Fibroblast of lung (primary cell): ENCODE data around the gene TRRAP. TPM values are rescaled to one million over a fixed set of nuclear protein-coding genes. Genes with fewer than 3 reads are reported as not detected.

Experiments used
- DNase-seq, 2 donors: peaks; one replicate each; pipeline versions ENCODE4 v3.0.0 to v3.0.0-alpha.2; 2010; ENCODE audit warnings: low read depth in 2 of 2
- H2AFZ ChIP-seq: 2 replicates; pipeline ENCODE4 v1.5.1; 2012; ENCODE audit warnings: low read length, control low read depth, inconsistent platforms
- H3K27ac ChIP-seq: 2 replicates; pipeline ENCODE4 v1.5.1; 2011; ENCODE audit warnings: low read length, control low read depth; ENCODE audit not compliant: insufficient read depth
- H3K27me3 ChIP-seq: 2 replicates; pipeline ENCODE4 v1.5.1; 2011; ENCODE audit warnings: mild to moderate bottlenecking, low read length; ENCODE audit not compliant: control insufficient read depth, insufficient read depth
- H3K36me3 ChIP-seq: 2 replicates; pipeline ENCODE4 v1.5.1; 2011; ENCODE audit warnings: low read length; ENCODE audit not compliant: control insufficient read depth, insufficient read depth
- H3K4me1 ChIP-seq: 2 replicates; pipeline ENCODE4 v1.5.1; 2011; ENCODE audit warnings: low read length; ENCODE audit not compliant: control insufficient read depth, insufficient read depth; ENCODE audit errors: extremely low read depth
- H3K4me2 ChIP-seq: 2 replicates; pipeline ENCODE4 v1.5.1; 2011; ENCODE audit warnings: low read length, control low read depth; ENCODE audit not compliant: insufficient read depth; ENCODE audit errors: extremely low read depth
- H3K4me3 ChIP-seq, 4 experiments: fragments of 200-600 bp in 1 of 4; sonication (generic) in 1 of 4; replicated peaks in 1 of 4; 2 replicates each; pipeline ENCODE4 v1.5.1; 2011 to 2016; ENCODE audit warnings: low read length in 4 of 4, low read depth in 3 of 4, mild to moderate bottlenecking in 3 of 4, control low read depth in 2 of 4, inconsistent platforms in 1 of 4, mixed read lengths in 1 of 4; ENCODE audit not compliant: insufficient read depth in 1 of 4; ENCODE audit errors: control extremely low read depth in 1 of 4
- H3K79me2 ChIP-seq: 2 replicates; pipeline ENCODE4 v1.5.1; 2012; ENCODE audit warnings: mild to moderate bottlenecking, low read length, inconsistent platforms; ENCODE audit not compliant: control insufficient read depth, insufficient read depth
- H3K9ac ChIP-seq: 2 replicates; pipeline ENCODE4 v1.5.1; 2011; ENCODE audit warnings: mild to moderate bottlenecking, low read length, control low read depth; ENCODE audit not compliant: insufficient read depth
- H3K9me3 ChIP-seq: 2 replicates; pipeline ENCODE4 v1.5.1; 2012; ENCODE audit warnings: low read depth, low read length; ENCODE audit not compliant: control insufficient read depth, insufficient read depth
- H4K20me1 ChIP-seq: 2 replicates; pipeline ENCODE4 v1.5.1; 2011; ENCODE audit warnings: low read length; ENCODE audit not compliant: control insufficient read depth, insufficient read depth; ENCODE audit errors: extremely low read depth
- CTCF ChIP-seq, 2 donors: IDR thresholded peaks in 1 of 2; conservative IDR thresholded peaks in 1 of 2; 1 replicate in 1 of 2; 2 replicates in 1 of 2; pipeline ENCODE4 v1.5.1; 2011 to 2012; ENCODE audit warnings: low read length in 2 of 2, control low read depth in 1 of 2, inconsistent platforms in 1 of 2, low read depth in 1 of 2, mild to moderate bottlenecking in 1 of 2
- EZH2 ChIP-seq: IDR thresholded peaks from 2 replicates; pipeline ENCODE4 v1.5.1; 2012; ENCODE audit warnings: low read length, control low read depth, mild to moderate bottlenecking; ENCODE audit errors: missing control alignments
- polyA plus RNA-seq, 2 donors: library from polyadenylated mRNA; depleted of rRNA in 1 of 2; stranded (reverse) in 1 of 2; unstranded in 1 of 2; fragments of >200 nt; gene quantifications; 2 replicates each; pipeline ENCODE4 v1.2.1, GENCODE V29; 2011 to 2012; ENCODE audit warnings: missing spikeins in 1 of 2
- total RNA-seq: library from RNA; depleted of rRNA; stranded (reverse); fragments of >200 nt; gene quantifications from 2 replicates; pipeline ENCODE4 v1.2.1, GENCODE V29; 2014

Gene TRRAP
- total and polyA plus RNA-seq, 2 donors (not counting 1 experiment from before 2014, with no cell fraction given) = 11.3 to 20.6 TPM

GRCh38 chr7:98910427-98910826, 32.1 kb downstream of the TRRAP start:
- peaks cover 21% of the 10 kb centered on the region for H3K36me3 ChIP-seq
- H3K9ac ChIP-seq = no peak overlapping the region
- no peak for TF ChIP-seq CTCF (conservative IDR thresholded peaks at IDR 0.05 in 1 of 2, IDR thresholded peaks at IDR 0.05 in 1 of 2; ENCODE audit: low read depth in 1 of 2, low read length in 2 of 2)
- no peak for TF ChIP-seq EZH2

GRCh38 chr7:98911916-98912315, 33.6 kb downstream of the TRRAP start:
- no peak overlapping the region for H3K4me3 ChIP-seq
- no peaks in the 10 kb centered on the region for H3K4me1 ChIP-seq
- no peak for TF ChIP-seq EZH2
- no peak for TF ChIP-seq CTCF (conservative IDR thresholded peaks at IDR 0.05 in 1 of 2, IDR thresholded peaks at IDR 0.05 in 1 of 2; ENCODE audit: low read depth in 1 of 2, low read length in 2 of 2)
- no peak overlapping the region for H3K4me2 ChIP-seq
- H4K20me1 ChIP-seq = no peaks in the 10 kb centered on the region
- no peak overlapping the region for H3K27ac ChIP-seq
- H3K9me3 ChIP-seq = no peaks in the 10 kb centered on the region
- no peak overlapping the region for H2AFZ ChIP-seq
- no peaks in the 10 kb centered on the region for H3K79me2 ChIP-seq
- DNase-seq = no peak
- H3K9ac ChIP-seq = no peak overlapping the region
- peaks cover 27% of the 10 kb centered on the region for H3K36me3 ChIP-seq
- no peaks in the 10 kb centered on the region for H3K27me3 ChIP-seq

More at GRCh38 chr7:98910427-98910826, 32.1 kb downstream of the TRRAP start:
- Histone ChIP-seq H3K79me2 (no peaks in the 10 kb centered on the region), H3K4me2 (no peak overlapping the region), H3K4me1 (no peaks in the 10 kb centered on the region), H3K27me3 (no peaks in the 10 kb centered on the region), H2AFZ (no peak overlapping the region), H4K20me1 (no peaks in the 10 kb centered on the region), H3K4me3 (no peak overlapping the region), H3K27ac (no peak overlapping the region), H3K9me3 (no peaks in the 10 kb centered on the region)
- DNase-seq = no peak

- Histone ChIP-seq H3K9me3 (no peaks in the 10 kb centered on the region), H3K36me3 (peaks cover 33% of the 10 kb centered on the region), H3K27me3 (no peaks in the 10 kb centered on the region), H3K27ac (no peak overlapping the region), H4K20me1 (no peaks in the 10 kb centered on the region), H3K4me1 (no peaks in the 10 kb centered on the region), H3K4me2 (no peak overlapping the region), H2AFZ (no peak overlapping the region), H3K79me2 (no peaks in the 10 kb centered on the region), H3K9ac (no peak overlapping the region), H3K4me3 (no peak overlapping the region)
- DNase-seq = no peak
- TF ChIP-seq CTCF (conservative IDR thresholded peaks at IDR 0.05 in 1 of 2, IDR thresholded peaks at IDR 0.05 in 1 of 2; ENCODE audit: low read depth in 1 of 2, low read length in 2 of 2) (no peak), EZH2 (no peak)
Measured at GRCh38 chr7:98913026-98913425, 34.7 kb downstream of the TRRAP start.
